HTERT RPE-1 (cell line): ENCODE measurements around the gene PTPRB.

Source experiments
- in situ Hi-C: fragments of 300-500 bp; cut with MboI; formaldehyde crosslinking; loops from 4 replicates; pipeline ENCODE4 v1.14.3; 2020; ENCODE audit warnings: low sequenced_read_pairs

The PTPRB gene

DNA sequence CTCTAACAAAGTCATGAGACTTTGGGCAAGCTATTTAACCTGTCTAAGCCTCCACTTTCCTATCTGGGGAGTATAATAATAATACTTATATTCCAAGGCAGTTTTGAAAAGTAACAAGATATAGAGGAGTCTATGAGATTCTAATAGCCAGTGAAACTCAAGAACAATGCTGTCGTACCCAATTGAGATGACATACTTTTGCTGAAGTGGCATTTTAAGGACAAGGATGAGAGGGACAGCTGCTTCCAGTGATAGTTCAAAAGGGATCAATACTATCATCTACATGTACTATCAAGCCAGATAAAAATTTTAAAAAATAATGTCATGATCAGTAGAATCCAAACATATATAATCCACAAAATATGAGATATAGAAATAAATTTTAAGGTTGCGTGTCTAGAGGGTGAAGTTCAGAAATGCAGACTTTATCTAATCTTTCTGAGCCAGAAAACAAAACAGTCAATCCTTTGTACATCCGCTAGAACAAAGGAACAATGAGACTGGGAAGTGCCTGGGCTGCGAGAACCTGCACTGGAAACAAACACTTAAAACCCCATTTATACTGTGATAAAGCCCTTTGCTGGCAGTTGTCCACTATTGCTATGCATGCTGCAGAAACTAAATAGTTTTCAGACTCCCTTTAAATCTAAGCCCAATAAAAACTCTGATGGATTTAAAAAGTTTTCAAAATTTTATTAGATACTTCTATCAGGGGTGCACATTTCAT is 38.6 kb downstream of the PTPRB start:
- in situ Hi-C loops = loop anchor here (25.0 kb wide), 1 partner anchor 114 kb away; no protein-coding TSS in a partner anchor

DNA sequence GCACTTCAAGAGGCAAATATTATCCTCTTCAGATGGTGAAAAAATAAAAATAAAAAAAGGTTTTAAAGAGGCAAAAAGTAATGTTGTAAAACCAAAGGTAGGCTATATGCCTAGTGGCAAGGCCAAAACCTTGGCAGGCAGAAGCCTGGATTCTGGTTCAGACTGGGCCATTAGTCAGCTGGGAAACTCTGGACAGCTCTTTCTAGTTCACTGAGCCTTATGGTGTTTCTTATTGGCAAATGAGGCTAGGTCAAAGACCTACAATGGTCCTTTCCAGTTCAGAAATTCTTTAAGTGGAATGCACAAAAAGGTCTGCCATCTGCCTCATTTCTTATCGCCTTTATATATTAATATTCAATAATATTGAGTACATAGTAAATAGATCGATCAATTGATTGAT is 44.6 kb downstream of the PTPRB start:
- in situ Hi-C loops = loop anchor here (25.0 kb wide), 1 partner anchor 120 kb away; no protein-coding TSS in a partner anchor

DNA sequence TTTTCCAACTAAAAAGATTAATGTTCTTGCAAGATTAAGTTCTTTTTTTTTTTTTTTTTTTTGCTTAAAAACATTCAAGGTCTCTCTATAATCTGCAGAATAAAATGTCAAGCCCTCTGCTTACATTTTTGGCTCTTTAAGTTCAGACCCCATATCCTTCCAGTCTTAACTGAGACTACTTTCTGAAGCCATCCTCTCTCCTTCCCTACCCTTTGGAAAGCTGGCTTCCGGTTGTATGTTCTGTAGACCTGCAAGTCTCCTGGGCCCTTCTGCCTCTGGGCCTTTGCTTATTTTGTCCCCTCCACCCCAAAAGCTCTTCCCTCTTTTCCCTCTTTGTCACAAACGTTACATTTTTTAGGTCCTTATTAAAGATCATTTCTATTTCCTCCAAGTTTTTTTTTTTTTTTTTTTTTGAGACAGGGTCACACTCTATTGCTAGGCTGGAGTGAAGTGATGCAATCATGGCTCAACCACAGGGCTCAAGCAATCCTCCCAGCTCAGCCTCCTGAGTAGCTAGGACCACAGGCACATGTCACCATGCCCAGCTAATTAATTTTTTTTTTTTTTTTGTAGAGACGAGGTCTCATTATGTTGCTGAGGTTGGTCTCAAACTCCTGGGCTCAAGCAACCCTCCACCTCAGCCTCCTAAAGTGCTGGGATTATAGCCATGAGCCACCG is 46.5 kb downstream of the PTPRB start:
- in situ Hi-C loops = loop anchor here (25.0 kb wide), 1 partner anchor 122 kb away; no protein-coding TSS in a partner anchor

DNA sequence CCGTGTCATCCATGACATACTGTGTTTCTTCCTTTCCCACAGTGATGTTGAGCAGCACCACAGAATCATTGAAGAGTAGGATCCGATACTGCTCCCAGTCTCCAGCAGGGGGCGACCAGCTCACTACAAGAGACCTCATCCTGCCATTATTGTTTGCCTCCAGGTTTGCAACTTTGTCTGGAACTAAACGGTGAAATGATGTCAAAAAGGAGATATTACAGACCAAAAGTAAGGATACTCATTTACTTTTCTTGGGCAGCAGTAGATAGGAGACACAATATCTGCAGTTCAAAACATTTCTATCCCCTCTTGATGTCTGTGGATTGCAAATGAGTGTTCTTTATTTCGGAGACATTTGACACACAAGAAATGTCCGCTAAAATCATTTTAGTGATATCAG is 47.2 kb downstream of the PTPRB start:
- in situ Hi-C loops = loop anchor here (25.0 kb wide), 1 partner anchor 122 kb away; no protein-coding TSS in a partner anchor

DNA sequence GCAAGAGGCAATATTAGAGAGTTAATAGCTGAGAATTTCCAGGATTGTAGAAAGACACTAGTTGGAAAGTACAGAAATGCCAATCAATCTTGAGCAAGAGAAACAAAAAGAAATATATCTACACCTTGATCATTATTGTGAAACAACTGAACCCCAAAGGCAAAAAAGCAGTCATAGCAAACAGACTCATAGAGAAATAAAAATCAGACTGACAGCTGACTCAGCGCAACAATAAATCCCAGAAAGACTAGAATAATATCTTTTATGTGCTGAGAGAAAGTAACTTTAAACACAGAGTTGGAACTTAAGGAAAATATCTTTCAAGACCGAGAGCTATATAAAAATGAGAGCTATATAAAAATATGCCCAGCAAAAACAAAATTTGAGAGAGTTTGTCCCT is 52.9 kb downstream of the PTPRB start:
- in situ Hi-C loops = loop anchor here (25.0 kb wide), 1 partner anchor 128 kb away; no protein-coding TSS in a partner anchor

DNA sequence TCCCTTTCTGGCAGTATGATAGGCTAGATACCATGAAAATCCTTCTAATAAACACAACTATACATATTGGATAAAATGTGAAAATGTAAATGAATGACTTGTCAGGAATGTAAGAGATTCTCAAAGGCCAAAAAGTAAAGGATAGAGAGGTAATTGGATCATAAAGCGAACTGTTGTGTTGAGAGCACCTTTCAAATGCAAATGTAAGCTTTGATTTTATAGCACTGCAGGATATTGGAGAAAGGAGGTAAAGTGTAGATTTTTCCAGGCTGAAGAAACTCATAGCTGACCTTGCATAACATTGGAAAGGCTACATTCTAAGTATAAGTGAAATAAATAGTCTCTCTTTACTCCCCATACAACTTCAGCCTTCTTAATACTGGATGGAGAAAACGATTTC is 54.0 kb downstream of the PTPRB start:
- in situ Hi-C loops = loop anchor here (25.0 kb wide), 1 partner anchor 129 kb away; no protein-coding TSS in a partner anchor

DNA sequence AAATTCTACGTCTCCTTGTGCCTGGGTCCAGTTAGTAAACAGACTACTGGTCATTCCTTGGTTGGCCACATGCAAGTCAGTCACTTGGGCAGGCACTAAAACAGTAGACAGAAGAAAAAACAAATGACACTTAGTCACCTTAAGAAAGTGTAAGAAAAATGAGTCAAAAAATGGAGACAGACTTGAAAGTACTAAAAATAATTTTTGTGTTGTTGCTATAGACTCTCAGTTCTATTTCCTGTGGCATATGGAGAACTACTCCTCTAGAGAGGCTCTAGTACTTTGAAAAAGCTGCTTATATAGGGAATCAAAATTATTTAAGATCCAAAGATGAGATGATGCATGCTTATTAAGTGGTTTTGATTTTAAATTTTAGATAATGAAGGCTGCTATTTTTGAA is 56.0 kb downstream of the PTPRB start:
- in situ Hi-C loops = loop anchor here (25.0 kb wide), 1 partner anchor 131 kb away; no protein-coding TSS in a partner anchor

DNA sequence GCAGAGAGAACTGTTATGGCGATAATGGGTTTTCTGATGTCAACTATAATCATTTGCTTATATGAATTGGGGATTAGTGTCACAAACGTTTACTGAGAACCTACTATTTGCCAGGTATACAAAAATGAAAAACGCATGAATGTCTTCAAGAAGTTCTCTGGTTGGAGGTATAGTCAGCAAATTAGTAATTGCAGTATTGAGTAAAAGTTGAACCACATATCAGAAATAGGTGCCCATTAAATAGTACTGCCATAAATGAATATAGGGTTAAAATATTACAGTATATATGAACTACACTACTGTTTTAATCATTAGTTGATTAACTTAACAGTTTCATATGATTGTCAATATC is 60.0 kb downstream of the PTPRB start:
- in situ Hi-C loops = loop anchor here (25.0 kb wide), 1 partner anchor 135 kb away; no protein-coding TSS in a partner anchor

DNA sequence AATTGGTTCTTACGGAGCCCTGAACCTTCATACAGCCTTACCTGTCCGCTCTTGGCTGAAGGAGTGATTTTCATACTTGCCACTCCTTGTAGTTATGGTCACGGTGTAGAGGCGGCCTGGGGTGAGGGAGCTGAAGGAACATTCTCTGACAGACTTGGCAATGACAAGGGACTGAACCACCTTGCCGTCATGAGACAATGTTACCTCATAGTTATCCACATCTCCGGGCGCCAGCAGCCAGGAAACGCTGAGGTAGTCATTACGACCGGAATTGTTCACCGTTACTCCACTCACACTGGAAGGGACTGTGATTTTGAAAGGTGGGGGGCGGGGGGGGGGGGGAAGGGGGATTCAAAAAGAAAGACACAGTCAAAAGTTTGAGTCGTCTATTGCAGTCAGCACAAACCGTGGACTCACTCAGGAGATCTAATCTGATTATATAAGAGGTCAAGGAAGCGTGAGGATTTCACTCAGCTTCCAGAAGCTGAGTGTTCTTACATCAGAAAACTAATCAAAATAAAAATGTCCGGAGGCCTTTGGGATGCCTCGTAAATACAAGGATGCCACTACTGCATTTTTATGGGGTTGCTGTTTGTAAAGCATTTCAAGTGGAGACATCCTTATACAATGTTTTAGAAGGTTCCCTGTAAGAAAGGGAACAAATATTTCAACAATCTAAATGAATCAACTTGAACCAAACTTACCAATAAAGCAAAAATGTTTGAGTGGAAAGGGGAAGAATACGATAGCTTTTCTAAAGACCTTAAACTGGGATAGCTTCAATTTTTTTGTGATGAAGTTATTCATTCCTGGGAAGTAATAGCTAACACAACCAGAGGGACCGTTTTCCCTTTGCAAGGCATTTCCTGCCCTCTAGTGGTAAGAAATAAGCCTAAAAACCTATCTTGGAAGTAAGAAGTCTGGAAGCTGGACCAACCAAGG is 60.6 kb downstream of the PTPRB start:
- in situ Hi-C loops = loop anchor here (25.0 kb wide), 1 partner anchor 136 kb away; no protein-coding TSS in a partner anchor

DNA sequence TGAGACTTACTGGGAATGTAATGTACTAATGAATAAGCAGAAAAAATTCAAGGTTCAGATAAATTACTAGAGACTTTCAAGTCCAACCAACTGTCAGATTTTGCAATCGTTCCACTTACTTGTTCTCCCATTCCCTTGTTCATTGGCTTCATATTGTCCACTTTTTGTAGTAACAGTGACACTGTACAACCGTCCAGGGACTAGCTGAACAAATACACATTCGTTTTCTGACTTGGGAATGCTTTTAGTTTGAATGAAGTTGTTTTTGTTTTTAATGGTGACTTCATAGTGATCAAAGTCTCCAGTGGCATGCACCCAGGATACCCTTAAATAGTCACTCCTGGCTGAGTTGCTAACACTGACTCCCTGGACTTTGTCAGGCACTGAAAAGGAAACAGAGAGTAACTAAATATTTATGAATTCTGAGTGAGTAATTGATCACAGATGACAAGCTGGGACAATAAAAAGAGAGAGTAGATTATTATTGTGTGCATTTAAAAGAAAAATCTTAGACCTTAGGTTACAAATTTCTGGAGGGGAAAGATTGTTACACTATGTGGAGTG is 65.4 kb downstream of the PTPRB start:
- in situ Hi-C loops = no loop called here

DNA sequence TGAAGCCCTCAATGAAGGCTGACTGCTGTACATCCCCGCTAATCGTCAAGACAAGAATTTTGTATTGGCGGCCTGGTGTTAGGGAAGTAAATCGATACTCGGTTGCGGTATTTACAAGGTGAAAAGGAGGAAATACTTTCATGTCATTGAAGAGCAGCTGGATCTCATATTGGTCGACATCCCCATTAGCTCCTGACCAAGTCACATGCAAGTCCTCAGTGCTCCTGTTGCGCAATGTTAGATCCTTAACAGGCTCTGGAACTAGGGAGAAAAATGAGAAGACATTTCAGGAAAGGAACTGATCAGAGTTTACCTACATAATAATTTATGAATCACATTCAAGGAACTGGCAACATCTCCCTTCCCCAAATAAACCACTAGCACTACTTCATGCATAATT is 66.2 kb downstream of the PTPRB start:
- in situ Hi-C loops = no loop called here

DNA sequence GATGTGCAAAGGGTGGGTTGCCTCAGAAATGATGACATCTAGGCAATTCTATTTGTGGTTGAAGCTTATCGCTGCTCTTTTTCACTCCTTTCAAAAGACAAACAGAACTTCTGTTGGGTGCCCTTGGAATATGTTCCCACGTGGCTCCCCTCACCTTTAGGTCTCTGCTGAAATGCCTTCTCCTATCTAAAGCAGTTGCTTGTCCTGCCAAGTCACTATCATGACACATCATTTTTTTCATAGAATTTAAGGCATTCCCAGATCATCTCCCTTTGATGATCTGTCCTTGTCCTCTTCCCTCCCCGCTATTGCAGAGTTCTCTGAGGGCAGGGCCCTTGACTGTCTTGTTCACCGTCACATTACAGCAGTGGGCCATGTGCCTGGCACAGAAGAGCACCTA is 75.7 kb downstream of the PTPRB start:
- in situ Hi-C loops = no loop called here

DNA sequence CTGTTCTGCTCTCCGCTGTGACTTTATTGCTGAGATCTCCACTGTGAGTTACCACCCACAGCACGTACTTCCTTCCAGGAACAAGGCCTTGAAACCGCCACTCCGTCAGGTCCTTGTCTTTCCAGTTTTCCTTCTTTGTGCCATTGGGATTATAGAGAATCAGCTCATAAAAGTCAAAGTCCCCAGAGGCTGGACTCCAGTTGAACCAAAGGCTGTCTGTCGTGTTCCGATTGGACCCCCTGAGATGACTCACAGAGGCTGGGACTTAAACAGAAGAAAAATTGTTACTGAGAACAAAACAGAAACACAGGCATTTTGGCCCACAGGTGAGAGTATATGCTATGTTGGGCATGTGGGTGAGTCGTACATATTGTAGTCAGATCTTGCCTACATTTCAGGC is 76.6 kb downstream of the PTPRB start:
- in situ Hi-C loops = no loop called here

DNA sequence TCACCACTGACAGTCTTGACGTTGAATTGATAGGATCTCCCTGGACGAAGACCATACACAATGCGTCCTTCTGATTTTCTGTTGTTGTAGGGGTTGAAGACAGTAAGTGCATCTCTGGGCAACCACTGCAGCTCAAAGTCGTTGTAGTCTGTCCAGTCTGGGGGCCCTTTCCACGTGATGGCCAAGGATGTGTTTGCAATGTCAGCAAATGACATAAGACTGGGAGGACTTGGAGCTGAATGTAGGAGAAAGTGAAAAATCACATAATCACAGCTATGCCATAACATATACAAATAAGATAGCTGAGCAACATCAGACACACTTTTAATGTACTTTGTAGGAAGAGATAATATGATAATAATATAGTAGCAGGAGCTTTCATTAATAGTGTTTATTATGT is 77.8 kb downstream of the PTPRB start:
- in situ Hi-C loops = no loop called here

DNA sequence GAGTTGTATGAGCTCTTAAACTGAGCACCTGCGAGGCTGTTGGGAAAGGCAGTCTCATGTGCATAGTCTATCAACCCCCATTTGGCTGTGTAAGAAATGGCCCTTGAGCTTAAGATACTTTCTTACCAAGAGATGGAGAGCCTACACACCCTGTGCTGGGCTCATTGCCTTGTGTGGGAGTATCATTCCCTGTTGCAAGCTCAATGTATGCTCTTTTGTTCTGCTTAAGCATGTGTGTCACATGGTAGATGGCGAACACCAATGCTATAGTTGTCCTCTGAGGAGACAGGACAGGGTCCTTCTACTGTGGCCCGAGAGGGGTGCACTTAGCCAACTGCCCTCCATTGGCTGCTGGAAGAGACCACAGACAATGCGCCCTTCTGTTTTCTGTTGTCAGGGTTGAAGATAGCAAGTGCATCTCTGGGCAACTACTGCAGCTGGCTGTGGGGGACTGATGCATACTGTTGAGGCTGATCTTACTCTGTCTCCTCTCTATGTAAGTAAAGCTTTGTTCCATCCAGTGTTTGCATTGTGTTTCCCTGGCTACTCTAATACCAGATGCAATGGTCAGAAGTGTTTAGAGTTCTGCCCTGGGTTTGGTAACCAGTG is 79.5 kb downstream of the PTPRB start:
- in situ Hi-C loops = no loop called here

DNA sequence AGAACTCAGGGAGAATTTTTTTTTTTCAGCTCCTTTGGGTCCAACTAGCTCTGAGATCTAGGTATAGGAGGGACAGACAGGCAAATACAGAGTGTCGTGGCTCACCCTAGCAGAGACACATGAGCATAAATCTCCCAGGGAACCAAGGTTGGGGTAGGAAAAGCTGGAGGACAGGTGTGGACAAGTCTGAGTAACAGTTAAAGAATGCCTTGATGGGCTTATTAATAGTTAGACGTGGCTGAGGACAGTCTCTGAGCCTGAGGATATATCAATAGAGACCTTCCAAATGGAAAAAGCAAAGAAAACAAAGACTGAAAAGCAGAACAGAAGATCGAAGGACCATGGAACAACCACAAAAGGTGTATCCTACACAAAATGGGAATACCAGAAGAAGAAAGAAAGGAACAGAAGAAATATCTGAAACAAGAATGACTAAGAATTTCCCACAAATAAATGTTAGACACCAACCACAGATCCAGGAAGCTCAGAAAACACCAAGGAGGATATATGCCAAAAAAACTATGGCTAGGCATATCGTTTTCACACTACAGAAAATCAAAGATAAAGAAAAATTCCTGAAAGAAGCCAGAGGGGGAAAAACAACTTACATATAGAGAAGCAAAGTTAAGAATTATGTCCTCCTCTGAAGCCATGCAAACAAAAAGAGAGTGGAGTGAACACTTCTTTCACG is 80.9 kb downstream of the PTPRB start:
- in situ Hi-C loops = no loop called here

DNA sequence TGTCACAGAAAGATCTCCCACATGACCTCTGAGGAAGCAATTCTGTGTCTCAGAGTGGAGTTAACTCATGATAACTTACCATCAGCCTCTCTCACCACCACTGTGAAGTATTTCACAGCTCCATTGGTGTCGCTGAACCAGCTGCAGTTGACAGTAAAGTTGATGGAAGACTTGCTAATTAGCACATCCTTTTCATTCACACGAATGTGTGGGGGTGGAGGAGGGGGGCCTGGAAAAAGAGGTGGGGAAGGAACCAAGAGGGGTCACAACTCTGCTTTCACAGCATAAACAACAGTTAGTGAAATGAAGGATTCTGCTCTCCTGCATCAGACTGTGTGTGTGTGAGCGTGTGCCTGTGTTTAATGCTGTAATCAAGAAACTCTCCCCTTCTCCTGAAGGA is 82.1 kb downstream of the PTPRB start:
- in situ Hi-C loops = no loop called here

DNA sequence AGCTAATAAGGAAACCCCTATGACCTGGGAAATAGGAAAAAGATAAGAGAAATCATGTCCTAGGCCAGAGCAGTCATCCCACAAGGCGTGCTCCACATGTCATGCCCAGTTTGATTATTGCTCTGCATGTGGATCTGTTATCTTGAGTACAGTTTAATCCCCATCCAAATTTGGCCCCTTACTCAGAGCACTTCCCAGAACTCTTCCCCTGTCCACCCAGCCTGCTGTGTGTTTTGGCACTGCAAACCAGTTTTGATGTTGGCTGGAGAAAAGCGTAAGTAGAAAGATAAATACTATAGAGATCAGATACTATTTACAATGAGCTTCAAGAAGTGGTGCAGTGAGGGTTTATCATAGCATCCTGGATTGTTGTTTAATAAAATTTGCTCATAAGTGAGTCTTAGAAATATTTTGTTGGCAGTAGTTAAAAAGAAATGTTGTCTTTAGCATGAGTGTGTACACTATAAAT is 83.8 kb downstream of the PTPRB start:
- in situ Hi-C loops = no loop called here

DNA sequence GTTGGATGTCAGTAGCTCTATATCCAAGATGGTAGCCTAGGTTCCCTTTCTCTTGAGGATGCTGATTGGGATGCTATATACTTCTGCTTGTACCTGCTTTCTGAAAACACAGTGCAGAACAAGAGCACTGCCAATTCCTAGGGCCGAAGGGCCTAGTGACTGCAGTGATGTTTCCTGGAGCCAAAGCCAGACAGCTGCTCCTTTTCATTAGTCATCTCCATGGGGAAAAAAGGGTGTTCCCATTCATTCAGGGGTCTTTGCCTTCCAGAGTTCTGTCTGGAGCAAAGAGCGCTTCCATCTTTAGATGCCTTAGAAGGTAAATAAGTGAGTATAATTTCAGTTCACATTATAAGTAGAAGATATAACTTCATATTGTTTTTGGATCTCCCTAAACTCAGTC is 85.5 kb downstream of the PTPRB start:
- in situ Hi-C loops = no loop called here

DNA sequence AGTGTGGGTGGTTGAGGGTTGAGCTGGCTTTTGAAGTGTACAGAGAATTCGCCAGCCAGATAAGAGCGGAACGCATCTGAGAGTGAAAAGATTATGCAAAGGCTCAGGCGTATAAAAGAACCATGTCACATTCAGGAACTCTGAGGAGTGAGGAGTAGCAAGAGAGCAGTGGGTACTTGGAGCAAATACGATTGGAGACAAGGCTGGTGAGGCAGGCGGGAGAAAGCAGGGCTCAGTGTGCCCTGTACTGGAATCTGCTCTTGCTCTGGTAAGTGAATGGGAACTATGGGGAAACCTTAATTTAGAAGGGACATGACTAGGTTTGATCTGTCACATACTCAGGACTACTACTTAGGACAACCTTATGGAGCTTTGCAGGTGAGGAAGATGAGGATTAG is 87.0 kb downstream of the PTPRB start:
- in situ Hi-C loops = no loop called here
